A673 (cell line): ENCODE measurements around the gene MNAT1. TPM values are rescaled to one million over a fixed set of nuclear protein-coding genes. Genes with fewer than 3 reads are reported as not detected.

ENCODE experiments used
- BruUV-seq: library from RNA; stranded (reverse); fragments of 400-500 nt; replicated peaks from 2 replicates; lab custom pipeline; 2021; lab: Mats Ljungman, UMichigan
- CTCF ChIA-PET: fragments of 300-600 bp; sonication (Branson Sonifier 250); formaldehyde crosslinking; loops from one replicate; lab custom pipeline; 2022; ENCODE audit warnings: antibody characterized with exemption; lab: Charles Lee
- POLR2A ChIA-PET: fragments of 300-600 bp; sonication (Branson Sonifier 250); formaldehyde crosslinking; loops from one replicate; lab custom pipeline; 2022; ENCODE audit warnings: antibody characterized with exemption; ENCODE audit not compliant: low non-redundant PET; lab: Charles Lee
- DNase-seq: peaks from one replicate; pipeline ENCODE4 v3.0.0-alpha.2; 2015; ENCODE audit warnings: low spot score
- H3K27ac ChIP-seq: fragments of 200-600 bp; sonication (generic); 2 replicates; pipeline ENCODE4 v1.5.1; 2016; ENCODE audit warnings: mixed run types, low read depth, mild to moderate bottlenecking, mixed read lengths, antibody characterized with exemption, low read length; ENCODE audit not compliant: poor library complexity, severe bottlenecking
- H3K27me3 ChIP-seq: fragments of 200-600 bp; sonication (generic); replicated peaks from 2 replicates; pipeline ENCODE4 v1.6.1; 2017; ENCODE audit warnings: mixed run types, low read depth, mild to moderate bottlenecking, mixed read lengths, antibody characterized with exemption, low read length; ENCODE audit not compliant: insufficient read depth, poor library complexity
- H3K36me3 ChIP-seq: fragments of 200-600 bp; sonication (generic); 2 replicates; pipeline ENCODE4 v1.6.1; 2016; ENCODE audit warnings: mixed run types, mild to moderate bottlenecking, mixed read lengths, antibody characterized with exemption, low read length; ENCODE audit not compliant: insufficient read depth, poor library complexity, severe bottlenecking
- H3K4me1 ChIP-seq: fragments of 200-600 bp; sonication (generic); 2 replicates; pipeline ENCODE4 v1.6.1; 2017; ENCODE audit warnings: mixed run types, mild to moderate bottlenecking, mixed read lengths, antibody characterized with exemption, low read length; ENCODE audit not compliant: insufficient read depth, poor library complexity, severe bottlenecking
- H3K4me3 ChIP-seq: fragments of 200-600 bp; sonication (generic); 2 replicates; pipeline ENCODE4 v1.5.1; 2016; ENCODE audit warnings: low read depth, mixed run types, mild to moderate bottlenecking, mixed read lengths, low read length; ENCODE audit not compliant: poor library complexity, severe bottlenecking
- H3K9me3 ChIP-seq: fragments of 200-600 bp; sonication (generic); 2 replicates; pipeline ENCODE4 v1.6.1; 2016; ENCODE audit warnings: mixed run types, low read depth, mild to moderate bottlenecking, mixed read lengths, antibody characterized with exemption, low read length; ENCODE audit not compliant: poor library complexity, severe bottlenecking
- EZH2 ChIP-seq: fragments of 200-600 bp; sonication (generic); IDR thresholded peaks from 2 replicates; pipeline ENCODE4 v1.6.1; 2017; ENCODE audit warnings: borderline replicate concordance, low read depth, mild to moderate bottlenecking, mixed read lengths, antibody characterized with exemption, low read length; ENCODE audit not compliant: poor library complexity, severe bottlenecking
- intact Hi-C: fragments of 100-400 bp; cut with micrococcal nuclease; formaldehyde crosslinking; loops from one replicate; pipeline ENCODE4 v1.10.0; 2022; ENCODE audit not compliant: unreplicated experiment
- total RNA-seq: library from RNA; stranded (reverse); gene quantifications from 2 replicates; pipeline ENCODE4 v1.2.3, GENCODE V29; 2021
- TF ChIP-seq, protein P1 (sequence below): fragments of 300-800, 200-600 bp; sonication (generic); conservative IDR thresholded peaks from 2 replicates; pipeline ENCODE4 v1.5.1; 2017; ENCODE audit warnings: low read depth, mild to moderate bottlenecking, antibody characterized with exemption, low read length, moderate library complexity, mixed read lengths

Gene MNAT1
- total RNA-seq, 1 experiment from 2014 or later: 70.9 TPM

DNA sequence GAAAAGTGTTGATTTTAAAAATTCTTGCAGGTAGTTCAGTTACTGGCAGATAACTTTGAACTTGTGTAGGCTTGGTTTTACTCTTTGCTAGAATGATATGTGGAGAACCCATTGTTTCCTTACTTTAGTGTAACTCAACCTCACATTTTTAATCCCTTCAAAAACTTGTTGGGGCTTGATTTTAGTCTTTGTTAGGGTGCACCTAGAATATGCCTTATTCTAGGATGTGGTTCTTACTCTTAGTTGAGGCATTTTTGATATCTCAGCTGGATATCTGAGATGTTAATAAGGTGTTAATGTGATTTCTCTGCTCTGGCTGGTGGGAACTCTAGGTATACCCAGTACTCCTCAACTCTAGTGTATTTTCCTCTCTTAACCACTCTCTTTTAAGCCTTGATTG is 10.0 kb downstream of the MNAT1 start:
- no TSS peak for BruUV-seq
- Histone ChIP-seq H3K27me3 (no peaks in the 10 kb centered on the region), H3K27ac (no peak overlapping the region), H3K36me3 (no peaks in the 10 kb centered on the region), H3K9me3 (peaks cover 3% of the 10 kb centered on the region), H3K4me1 (no peaks in the 10 kb centered on the region), H3K4me3 (no peak overlapping the region)
- ChIA-PET CTCF (no interaction called here), POLR2A (no interaction called here)
- no peak for TF ChIP-seq EZH2
- TF ChIP-seq, protein P1, sequence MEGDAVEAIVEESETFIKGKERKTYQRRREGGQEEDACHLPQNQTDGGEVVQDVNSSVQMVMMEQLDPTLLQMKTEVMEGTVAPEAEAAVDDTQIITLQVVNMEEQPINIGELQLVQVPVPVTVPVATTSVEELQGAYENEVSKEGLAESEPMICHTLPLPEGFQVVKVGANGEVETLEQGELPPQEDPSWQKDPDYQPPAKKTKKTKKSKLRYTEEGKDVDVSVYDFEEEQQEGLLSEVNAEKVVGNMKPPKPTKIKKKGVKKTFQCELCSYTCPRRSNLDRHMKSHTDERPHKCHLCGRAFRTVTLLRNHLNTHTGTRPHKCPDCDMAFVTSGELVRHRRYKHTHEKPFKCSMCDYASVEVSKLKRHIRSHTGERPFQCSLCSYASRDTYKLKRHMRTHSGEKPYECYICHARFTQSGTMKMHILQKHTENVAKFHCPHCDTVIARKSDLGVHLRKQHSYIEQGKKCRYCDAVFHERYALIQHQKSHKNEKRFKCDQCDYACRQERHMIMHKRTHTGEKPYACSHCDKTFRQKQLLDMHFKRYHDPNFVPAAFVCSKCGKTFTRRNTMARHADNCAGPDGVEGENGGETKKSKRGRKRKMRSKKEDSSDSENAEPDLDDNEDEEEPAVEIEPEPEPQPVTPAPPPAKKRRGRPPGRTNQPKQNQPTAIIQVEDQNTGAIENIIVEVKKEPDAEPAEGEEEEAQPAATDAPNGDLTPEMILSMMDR: no peak
- intact Hi-C loops: no loop called here
- no peak for DNase-seq

DNA sequence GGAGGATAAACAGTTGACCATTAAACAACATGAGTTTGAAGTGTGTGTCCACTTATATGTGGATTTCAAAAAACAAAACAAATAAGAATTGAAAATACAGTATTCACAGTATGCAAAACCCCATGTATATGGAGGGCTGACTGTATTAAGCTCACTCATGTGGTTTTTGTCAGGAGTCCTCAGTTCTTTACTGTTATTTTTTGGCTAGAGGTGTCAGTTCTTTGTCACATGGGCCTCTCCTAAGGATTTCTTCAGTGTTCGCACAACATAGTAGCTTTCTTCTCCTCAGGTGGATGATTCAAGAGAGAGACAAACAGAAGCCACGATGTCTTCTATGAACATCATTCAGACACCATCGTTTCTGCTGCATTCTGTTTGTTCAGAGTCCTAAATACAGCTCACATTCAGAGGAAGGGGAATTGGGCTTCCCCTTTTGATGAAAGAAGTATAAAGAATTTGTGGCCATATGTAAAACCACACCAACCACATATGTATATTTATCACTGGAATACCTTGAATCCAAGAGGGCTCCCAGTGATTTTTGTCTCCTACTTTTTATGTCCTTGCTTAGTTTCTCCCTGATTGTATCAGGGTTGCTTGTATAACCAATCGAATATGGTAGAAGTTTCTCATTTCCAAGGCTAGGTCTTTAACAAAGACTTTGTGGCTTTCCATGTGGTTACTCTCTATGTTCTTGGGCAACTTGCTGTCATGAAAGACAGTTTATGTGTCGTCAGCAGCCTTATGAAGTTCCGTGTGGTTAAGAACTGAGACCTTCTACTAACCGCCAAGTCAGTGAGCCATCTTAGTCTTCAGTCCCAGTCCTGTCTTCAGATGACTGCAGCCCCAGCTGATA is 18.9 kb downstream of the MNAT1 start:
- H3K27me3 ChIP-seq: no peaks in the 10 kb centered on the region
- ChIA-PET CTCF (no interaction called here), POLR2A (no interaction called here)
- no peak overlapping the region for H3K27ac ChIP-seq
- H3K36me3 ChIP-seq: peaks cover 3% of the 10 kb centered on the region
- H3K4me3 ChIP-seq: no peak overlapping the region
- H3K4me1 ChIP-seq: peaks cover 25% of the 10 kb centered on the region
- intact Hi-C loops: no loop called here
- H3K9me3 ChIP-seq: no peaks in the 10 kb centered on the region
- no TSS peak for BruUV-seq
- DNase-seq: no peak
- TF ChIP-seq, protein P1: no peak
- TF ChIP-seq EZH2: no peak

DNA sequence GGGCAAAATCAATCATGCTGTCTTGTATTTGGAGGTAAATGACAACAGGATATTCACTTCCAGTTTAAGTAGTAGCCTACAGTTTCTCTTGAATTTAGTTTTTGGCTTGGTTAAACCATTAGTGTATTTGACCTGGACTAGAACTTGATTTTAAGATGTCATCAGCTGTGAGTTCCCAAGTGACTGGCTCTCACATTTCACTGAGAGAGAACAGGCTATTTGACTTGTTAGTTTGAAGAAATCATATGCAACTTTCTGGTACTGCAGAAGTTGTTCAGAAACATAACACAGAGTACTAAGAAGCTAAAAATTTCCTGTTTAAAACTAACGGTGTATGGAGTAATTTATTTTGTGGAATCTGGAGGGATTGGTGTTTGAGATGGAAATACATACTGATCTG is 22.3 kb downstream of the MNAT1 start:
- ChIA-PET CTCF (no interaction called here), POLR2A (no interaction called here)
- Histone ChIP-seq H3K4me1 (peaks cover 45% of the 10 kb centered on the region), H3K27ac (peak overlapping the region; percentile 73), H3K9me3 (no peaks in the 10 kb centered on the region), H3K27me3 (no peaks in the 10 kb centered on the region), H3K4me3 (no peak overlapping the region), H3K36me3 (peaks cover 3% of the 10 kb centered on the region)
- intact Hi-C loops: no loop called here
- TF ChIP-seq EZH2: no peak
- TF ChIP-seq, protein P1: no peak
- BruUV-seq: no TSS peak
- DNase-seq: no peak
